Measurements from ENCODE around the gene BAG3.
A peak's percentile ranks its signal among the peaks of the same experiment; 100 is the strongest.
"Not testable (repeated sequence)": the region's sequence is repeated elsewhere in the genome, so short reads cannot be mapped to it uniquely, and the experiment has no call there.

BAG3 gene

DNA sequence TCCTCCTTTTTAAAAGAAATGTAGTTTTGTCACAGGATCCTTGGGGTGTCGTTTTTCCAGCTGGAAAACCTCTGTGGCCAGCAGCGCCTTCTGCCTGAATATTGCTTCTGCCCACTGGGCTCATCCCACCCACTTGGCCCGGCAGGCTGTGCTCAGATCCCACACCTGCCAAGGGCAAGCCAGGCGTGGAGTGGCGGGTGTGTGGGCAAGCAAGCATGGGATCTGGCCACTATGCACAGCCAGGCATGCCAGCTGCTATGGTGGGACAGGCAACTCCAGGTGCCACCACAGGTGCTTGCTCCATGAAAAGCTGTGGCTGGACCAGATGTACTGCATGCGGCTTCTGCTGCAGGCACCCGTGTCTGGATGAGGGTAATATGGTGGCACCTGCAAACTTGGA lies 43.4 kb downstream of the BAG3 start:
- DNase-seq = no peak

DNA sequence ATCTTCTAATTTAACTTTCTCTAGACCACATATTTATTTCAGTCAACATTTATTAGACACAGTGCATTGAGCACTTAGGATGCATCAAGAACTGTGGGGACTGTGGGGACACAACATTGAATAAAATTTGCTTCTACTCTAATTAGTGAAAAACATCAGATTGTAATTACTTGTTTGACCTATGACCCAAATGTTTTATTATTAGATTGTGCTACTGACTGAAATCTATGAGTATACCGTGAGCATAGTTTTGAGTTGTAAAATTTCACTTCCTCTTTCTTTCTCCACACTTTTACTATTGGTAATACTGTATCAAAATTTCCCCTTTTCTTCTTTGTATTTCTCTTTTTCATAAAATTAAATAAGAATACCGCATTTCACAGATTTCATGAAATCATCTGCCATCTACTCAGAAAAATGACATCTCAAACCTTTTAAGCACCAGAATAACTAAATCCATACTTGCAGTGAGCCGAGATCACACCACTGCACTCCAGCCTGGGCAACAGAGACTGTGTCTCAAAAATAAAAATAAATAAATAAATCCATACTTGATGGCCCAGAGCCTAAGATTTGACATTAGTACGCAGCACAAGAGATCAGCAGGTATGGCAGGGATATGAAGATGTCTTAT lies 49.3 kb downstream of the BAG3 start:
- DNase-seq = peak; percentile 82

DNA sequence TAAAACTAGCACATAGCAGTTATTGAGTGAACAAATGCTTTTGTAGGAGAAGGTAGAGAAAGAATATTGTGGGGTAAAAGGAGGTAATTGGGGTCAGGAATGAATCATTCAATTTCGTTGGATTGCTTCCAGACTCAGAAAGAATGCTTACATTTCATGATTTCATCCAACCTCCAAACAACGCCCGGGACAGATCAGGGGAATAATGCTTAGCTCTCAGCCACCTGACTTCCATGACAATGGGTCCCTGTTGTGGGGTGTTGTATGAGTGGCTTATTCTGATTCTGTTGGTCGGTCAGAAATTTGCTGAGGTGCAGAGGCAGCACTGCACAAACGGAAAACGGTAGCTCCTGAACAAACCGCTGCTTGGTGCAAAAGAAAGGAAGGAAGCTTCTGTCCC lies 50.7 kb downstream of the BAG3 start:
- DNase-seq = no peak

DNA sequence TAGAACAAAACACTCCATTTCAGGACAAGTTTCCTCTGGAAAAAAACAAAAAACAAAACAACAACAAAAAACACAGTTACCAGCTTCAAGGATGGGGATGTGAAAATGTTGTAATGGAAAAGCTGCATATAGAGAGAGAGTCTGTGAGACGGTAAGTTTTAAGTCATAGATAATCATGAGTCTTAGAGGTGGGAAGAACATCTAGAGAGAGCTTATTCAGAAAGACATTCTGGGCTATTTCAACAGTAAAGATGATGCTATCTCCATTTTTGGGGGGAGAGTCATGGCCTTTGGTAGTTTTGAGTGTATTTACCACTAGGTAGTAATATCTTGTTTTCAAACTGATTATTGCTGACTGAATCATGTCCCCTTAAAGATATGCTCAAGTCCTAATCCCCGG lies 51.4 kb downstream of the BAG3 start:
- no peak for DNase-seq

DNA sequence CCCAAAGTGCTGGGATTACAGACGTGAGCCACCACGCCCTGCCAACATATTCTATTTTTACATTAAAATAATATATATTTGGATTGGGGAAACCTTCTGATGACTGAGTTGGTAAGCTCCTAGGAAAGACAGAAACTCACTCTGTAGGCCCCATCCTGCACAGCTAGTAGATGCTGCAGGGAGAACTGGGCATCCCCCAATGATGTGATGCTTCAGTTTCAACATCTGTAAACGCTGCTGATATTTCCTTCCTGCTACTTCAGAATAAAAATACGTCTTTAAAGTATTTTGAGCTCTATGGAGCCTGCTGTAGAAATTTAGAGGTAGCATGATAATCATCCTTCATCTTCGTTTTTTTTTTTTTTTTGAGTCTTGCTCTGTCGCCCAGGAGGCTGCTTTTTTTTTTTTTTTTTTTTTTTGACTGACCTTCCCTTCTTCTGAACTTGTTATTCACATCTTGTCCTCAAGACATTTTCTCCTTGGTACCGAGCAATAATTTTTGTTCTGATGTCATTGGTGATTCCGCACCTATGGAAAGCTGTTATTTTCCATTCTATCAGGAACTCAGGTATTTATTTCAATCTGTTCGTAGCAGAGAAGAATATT lies 52.8 kb downstream of the BAG3 start:
- DNase-seq = no peak

DNA sequence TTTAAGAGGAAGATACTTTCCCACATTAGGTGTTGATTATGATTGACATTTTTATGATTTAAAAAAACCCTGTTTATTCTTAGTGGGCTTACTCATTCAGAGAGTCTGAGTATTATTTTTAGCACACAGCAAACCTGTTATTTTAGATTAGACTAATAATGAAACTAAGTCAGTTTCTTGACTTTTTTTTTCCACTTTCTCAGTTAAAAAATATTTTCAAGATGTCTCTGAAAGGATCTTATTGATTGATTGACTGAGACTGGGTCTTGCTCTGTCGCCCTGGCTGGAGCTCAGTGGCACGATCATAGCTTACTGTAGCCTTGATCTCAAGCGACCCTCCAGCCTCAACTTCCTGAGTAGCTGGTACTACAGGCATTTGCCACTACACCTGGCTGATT lies 54.3 kb downstream of the BAG3 start:
- DNase-seq = no peak

DNA sequence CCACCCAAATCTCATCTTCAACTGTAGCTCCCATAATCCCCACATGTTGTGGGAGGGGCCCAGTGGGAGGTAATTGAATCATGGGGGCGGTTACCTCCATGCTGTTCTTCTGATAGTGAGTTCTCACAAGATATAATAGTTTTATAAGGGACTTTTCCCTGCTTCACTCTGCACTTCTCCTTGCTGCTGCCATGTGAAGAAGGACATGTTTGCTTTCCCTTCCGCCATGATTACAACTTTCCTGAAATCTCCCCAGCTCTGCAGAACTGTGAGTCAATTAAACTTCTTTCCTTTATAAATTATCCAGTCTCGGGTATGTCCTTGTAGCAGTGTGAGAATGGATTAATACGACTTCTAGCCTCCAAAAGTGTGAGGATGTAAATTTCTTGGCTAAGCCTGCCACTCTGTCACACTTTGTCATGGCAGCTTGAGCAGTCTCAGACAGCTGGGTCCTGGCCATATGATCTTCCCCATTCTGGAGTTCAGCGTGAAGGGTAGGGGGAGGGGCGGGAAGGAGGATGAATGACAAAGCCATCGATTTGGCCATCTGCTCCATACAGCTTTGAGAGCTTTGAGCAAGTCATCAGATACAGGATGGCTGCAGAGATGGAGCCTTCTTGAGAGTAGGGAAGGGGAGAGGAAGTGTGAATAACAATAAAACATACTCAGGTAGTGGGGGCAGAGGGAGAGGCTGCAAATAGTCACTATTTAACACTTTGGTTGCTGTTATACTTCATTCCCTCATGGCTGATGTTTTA lies 55.5 kb downstream of the BAG3 start:
- DNase-seq = peak; percentile 40

DNA sequence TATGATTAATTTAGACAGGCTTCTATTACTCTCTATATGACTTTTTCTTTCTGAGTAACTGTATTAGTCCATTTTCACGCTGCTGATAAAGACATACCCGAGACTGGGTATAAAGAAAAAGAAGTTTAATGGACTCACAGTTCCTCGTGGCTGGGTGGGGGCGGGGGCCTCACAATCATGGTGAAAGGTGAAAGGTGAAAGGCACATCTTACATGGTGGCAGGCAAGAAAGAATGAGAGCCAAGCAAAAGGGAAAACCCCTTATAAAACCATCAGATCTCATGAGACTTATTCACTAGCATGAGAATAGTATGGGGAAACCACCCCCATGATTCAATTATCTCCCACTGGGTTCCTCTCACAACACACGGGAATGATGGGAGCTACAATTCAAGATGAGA lies 56.2 kb downstream of the BAG3 start:
- DNase-seq = not testable (repeated sequence)

DNA sequence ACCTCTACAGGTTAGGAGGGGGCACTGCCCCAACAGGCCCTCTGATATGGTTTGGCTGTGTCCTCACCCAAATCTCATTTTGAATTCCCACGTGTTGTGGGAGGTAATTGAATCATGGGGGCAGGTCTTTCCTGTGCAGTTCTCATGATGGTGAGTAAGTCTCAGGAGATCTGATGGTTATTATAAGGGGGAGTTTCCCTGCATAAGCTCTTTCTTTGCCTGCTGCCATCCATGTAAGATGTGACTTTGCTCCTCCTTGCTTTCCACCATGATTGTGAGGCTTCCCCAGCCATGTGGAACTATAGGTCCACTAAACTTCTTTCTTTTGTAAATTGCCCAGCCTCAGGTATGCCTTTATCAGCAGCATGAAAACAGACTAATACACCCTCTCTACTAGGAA lies 59.8 kb downstream of the BAG3 start:
- DNase-seq = not testable (repeated sequence)

DNA sequence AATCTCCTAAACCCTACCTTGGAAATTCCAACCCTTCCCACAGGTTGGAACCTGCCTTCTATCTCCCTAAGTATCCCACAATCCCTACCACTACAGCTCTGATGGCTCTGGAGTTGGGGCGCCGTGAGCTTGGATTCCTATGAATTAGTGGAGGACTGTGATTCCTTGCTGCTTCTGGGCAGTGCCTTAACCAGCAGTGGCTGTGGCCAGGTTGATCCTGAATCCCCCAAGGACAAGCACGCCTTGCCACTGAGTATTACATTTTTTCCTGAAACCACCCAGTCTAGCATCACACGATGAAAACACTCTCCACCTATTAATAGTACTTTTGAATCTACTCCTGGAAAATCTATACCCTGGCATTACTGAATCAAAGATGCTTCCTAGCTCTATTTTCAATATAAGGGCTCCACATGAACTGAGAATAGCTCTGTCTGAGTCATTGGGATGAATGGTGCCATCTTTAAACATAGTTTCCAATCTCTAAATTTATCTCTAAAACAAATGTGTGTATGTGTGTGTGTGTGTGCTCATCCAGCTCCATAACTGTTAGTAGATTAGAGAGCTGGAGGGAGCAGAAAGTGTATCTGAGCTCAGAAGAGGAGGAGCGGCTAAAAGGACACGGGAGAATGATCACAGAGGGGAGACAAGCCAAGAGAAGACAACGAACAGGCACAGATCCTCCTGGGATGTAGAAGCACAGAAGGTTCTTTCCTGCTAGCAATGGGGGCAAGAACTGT lies 62.7 kb downstream of the BAG3 start:
- DNase-seq = no peak

DNA sequence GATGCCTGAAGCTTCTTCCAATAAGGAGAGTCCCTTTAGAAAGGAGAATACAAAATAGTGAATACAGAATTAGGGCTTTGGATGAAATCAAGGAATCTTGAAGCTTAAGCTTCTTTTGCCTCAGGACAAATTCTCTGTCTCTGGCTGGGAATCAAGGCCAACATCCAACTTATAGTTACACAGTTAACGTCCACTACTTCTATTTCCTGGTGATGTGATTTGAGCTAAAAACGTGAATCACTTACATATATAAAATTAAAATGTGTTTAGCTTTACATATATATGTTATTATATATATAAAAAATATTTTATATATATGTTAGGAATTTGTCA lies 63.3 kb downstream of the BAG3 start:
- DNase-seq = no peak

DNA sequence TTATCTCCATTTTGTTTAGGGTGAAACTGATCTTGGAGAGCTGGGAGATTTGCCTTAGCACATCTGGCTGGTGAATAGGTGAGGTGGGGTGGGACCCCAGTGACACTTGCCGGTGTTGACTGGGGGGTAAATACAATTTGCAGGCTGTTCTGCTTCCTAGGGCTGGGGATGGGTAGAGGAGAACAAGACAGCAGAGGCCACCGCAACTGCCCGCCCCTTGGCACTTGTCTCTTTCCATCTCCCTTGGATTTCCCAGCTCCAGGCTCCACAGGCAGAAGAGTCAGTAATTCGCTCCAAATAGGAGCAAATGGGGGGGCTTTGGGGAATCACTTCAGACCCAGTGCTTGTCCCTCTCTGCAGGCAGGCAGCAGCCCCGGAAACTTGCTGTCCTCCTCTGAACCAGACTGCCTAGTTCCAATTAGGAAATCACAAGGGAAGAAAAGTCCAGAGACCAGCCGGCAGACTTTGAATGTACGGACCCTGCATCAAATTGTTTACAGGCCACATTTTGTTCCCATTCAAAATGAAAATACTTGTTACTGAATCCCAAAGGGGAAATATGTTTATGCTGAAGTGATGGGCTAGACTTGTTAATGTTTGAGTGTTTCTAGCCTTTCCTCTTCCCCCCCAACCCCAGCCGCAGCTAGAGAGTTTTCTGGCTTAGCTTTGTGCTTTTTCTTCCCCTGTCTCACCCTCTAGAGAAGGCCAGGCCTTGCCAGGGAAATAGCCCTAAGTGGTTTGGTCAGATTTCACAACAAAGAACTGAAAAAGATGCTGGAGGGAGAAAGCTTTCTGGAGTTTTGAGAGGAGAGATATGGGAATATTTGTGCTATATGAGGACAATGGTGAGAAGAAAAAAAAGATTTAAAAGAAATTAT lies 64.7 kb downstream of the BAG3 start:
- peak; percentile 47 for DNase-seq

DNA sequence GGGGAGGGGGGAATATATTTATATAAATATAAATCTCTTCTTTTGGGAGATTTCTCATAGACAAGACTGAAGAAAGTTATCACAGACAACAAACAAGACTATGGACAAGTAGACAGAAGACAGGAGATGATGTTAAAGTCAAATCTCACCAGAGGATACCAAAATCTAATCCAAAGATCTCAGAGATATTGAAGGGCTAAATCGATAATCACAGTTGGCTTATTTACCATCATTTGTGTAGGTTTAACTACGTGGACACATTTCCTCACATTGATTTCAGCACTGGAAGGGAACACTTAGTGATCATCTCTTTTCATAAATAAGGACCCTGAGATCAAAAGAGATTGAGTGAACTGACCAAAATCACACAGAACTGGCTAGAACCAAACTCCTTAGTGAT lies 72.0 kb downstream of the BAG3 start:
- DNase-seq = no peak

DNA sequence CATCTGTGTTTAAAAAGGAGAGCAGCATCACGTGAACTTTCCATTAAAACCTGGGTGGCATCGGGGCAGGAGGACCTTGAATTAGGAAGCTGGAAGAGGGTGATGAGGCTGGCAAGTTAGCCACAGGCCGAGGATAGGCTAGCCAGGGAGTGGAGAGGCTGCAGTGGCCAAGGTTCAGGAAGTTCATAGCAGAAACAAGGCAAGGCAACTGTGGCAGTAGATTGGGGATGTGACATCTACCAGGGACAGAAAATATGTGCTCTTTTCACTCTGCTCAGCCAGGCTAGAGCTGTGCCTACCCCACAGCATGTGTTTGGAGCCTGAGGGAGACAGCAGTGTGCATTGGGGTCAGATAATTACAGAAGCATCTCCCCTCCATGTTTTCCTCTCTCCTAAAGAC lies 72.4 kb downstream of the BAG3 start:
- no peak for DNase-seq

DNA sequence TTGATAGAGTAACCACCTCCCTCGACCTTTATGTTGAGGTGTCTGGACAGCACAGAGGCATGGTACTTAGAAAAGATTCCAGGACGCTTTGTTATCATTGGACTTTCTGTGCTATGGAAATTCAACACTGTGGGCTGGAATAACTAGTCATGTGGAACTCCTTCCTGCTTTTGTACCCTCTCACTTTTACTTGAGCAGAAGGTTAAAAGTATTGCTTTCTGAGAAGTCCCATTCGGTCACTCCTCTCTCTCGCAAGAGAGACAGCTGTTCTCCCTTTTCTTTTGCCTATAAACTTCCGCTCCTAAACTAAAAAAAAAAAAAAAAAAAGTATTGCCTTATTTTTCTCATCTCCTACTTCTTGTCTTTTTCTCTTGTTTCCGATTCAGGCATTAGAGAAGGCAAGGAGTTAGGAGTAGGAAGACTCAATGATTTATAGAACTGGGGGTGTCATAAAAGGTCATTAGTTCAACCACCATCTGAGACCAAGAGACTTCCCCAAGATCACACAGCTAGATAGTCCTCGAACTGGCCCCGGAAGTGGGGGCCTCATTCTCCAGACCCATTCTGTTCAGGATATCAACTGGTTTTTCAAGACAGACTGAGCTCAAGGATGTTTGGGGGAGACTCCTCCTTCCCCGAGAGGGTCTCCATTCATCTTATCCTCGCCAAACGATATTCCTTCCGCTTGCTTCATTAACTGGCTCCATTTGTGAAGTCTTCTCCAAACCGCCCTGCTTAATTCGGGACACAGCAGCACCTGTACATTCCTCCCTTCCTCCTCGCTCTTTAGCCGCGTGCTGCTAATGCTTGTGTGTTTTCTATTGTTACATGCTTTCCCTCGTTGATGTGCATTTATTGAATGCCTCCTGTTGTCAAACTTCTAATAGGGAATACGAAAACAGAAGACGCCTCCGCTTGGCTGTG lies 73.7 kb downstream of the BAG3 start:
- DNase-seq = peak; percentile 85

DNA sequence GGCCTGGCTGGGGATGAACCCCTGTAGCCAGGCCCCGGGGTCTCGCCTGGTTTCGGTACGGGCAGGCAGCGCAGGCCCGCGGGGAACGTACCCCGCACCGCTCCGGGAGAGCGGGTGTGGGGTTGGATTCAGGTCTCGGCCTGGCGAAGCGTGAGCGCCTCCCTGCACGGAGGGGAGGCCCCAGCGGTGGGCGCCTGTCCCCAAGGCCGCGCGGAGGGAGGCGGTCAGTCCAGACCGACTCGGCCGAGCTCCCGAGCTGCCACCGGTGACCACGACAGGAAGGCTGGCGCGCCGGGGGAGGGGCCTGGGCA lies 74.3 kb downstream of the BAG3 start:
- no peak for DNase-seq

DNA sequence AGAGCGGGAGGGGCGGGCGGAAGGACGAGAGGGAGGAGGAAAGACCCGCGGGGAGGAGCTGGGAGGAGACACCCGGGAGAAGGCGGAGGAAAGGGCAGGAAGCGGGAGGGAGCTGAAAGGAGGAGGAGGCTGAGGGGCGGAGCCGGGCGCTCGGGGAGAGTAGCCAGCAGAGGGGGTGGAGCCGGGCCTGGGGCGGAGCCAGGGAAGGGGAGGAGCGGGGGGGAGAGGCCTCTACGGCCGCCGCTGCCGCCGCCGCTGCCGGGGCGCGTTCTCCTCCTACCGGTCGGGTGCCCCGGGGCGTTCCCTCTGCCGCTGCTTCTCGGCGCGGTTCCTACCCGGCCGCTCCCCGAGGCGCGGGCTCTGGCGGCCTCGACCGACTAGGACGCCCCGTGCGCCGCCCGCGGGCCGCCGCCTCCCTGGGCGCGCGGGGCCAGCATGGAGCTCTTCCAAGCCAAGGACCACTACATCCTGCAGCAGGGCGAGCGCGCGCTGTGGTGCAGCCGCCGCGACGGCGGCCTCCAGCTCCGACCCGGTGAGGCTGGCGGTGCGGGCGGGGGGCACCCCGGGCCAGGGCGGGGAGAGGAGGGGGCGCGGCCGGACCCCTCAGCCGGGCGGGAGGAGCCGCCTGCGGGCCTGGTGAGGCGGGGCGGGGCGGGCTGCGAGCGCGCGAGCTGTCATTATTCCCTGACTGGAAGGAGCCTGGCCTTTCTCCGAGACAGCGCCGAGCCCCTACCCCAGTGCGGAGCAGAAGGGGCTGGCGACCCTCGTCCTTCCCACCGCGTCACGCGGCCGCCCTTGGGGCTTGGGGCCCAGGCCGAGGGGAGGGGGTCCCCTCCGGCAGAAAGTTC lies 74.9 kb downstream of the BAG3 start, which contains the start of gene INPP5F:
Gene INPP5F (plus strand): TSS at position 223 of the 848 bp plus-strand sequence. CDS start 213 bp downstream, at position 436.
- DNase-seq = peak; percentile 95

DNA sequence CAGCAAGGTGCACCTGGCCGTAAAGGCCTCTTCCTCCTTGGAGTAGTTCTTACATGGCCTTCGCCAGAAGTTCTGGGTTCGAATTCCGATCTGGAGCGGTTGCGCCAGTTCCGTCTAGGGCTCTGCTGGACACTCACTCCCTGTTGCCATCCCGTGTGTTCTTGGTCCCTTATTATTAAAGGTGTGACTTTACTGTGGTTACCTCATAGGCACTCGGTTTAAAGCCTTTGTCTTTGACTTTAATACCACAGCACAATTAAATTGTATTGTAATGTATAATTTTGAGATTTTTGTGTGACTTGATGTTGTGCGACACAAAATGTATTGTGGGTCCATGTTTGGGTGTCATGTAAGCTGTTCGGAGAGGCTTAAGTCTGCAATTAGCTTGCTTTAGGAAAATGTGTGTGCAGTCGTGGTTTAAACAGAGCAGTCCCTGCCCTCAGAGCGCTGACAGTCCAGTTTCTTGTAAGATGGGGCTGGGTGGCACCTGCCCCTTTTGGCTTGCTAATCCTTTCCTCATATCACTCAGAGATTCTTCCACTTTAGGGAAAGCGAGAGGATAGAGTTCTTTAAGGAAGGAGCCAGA lies 75.6 kb downstream of the BAG3 start:
- no peak for DNase-seq
